Activated CD4-positive, alpha-beta T cell treated with anti-CD3 and anti-CD28 coated beads for 4 hours (primary cell): ENCODE results near the gene PNLIP.

Experiments
- DNase-seq, 2 donors: peaks; one replicate each; pipeline ENCODE4 v3.0.0-alpha.2; 2020

The PNLIP gene

DNA sequence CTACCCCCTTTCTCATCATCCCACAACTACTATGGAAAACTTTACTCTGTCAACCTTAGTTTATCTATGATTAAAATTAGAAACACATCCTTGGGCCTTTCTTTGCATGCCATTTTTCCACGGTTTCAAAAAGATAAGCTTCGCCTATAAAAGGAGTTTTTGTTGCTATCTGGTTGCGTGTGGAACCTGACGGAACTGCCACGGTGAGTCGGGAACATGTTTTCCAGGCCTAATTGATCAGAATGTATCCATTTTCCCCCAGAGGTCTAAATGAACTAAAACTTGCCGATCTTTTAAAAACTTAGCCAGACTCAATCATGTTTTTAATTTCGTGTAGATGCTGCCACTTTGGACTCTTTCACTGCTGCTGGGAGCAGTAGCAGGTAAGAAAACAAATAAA lies at the start of gene PNLIP:
TSS of gene PNLIP (plus strand) at position 176 of the 400 bp plus-strand sequence. CDS start at position 338, 162 bp downstream.
- DNase-seq, result no peak

GRCh38 chr10:116504786-116505185 lies 40.9 kb upstream of the PNLIP start:
- no peak for DNase-seq

DNA sequence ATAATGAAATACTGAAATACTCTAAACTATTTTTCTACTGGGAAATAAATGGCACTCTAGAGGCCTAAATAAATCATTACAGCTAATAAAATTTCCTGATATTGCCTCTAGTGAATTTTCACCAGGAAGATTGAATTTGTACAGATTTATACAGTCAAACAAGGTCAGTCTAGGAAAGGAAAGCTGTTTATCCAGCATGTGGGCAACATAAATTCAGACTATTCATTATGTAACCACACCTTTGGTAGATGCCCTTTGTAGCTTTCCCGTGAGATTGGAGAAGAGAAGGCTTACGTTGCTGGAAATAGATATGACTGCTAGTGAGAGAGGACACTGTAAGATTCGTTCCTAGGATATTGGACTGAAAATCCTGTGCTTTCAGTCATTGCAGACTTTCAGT lies 35.2 kb upstream of the PNLIP start:
- no peak for DNase-seq

DNA sequence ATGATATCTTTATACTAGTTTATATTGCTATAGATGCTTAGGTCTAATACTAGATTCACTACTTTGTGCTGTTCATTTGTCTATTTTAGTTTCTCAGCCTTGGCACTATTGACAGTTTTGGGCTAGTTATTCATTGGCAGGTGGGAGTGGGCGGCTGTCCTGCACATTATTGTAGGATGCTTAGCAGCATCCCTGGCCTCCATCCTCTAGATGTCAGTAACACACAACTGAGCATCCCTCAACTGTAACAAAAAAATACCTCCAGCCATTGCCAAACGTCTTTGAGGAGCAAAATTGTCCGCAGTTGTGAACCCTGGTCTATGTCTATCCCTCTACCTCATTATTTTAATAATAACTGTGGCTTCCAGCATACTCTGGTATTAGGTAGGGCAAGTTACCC lies 34.4 kb upstream of the PNLIP start:
- no peak for DNase-seq

DNA sequence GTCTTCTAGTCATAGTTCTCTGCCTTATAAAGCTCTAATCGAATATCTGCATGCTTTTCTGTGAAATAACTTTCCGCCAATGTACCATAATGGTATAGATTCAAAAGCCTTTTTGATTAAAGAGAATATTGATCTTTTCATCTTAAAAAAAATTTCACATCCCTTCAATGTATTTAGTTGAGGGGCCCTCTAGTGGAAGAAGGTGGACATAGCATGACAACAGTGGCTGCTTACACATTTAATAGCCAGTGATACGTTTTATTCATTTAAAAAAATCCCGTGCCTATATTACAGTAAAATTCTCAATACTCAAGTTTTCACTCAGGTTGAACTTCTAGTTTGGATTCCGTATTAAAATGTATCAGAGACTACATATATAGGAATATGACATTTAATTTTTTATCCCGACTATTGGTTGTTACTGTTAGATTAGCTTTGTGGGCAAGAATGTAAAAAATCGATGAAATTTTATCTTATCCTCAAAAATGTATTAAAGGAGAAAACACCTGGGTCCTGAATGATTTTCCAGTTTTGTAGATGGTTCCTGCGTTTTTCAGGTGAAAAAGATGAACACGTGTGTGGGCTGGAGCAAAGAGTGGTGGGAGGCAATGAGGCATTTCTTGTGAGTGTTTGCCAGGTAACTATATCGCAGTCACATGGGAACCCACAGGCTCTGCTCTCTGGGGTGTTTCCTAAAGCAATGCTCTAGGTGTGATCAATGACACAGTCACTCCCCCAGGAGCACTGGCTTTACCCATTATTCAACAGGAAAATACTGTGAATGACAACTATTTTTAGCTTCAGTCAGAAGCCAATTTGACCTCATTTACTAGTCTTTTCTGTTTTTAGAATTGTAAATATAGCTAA lies 24.1 kb upstream of the PNLIP start:
- peak in 1 of 2 donors; percentile 4 for DNase-seq

- no peak for DNase-seq
These were observed 22.8 kb upstream of the PNLIP start for GRCh38 chr10:116522803-116523381.

DNA sequence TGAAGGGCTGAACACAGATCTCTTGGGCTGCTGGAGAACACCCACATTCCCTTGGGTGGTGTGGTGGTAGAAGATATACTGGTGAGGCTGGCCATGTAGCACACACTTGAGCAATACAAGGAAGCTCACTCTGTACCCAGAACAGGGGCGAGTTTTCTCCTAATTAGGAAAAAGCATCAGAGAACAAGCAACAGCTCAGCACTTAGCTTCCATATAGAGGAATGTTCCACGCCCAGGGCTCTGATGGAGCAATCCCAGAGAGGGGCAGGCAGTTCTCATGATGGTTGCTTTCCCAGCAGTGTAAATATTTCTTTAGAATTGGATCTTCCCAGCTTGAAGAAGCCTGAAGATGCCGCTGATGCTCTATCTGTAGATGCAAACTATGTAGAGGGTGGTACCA lies 21.0 kb upstream of the PNLIP start:
- DNase-seq, result no peak

DNA sequence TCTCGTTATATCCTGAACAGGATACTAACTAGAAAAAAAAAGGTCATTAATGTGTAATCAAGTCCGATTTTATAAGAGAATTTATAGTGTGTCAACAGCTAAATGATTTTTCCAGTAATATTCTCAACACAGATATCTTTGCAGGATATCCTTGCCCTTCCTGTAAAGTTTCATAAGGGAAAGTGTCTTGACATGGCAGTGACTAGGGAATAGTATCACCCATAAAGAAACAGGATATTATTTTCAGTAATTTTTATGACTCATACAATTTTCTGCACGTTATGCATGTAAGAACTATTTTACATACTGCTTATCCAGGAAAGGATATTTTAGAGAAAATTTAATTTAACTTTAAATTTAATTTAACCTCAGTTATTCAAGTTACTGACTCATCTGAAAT lies 19.5 kb upstream of the PNLIP start:
- DNase-seq, result no peak

DNA sequence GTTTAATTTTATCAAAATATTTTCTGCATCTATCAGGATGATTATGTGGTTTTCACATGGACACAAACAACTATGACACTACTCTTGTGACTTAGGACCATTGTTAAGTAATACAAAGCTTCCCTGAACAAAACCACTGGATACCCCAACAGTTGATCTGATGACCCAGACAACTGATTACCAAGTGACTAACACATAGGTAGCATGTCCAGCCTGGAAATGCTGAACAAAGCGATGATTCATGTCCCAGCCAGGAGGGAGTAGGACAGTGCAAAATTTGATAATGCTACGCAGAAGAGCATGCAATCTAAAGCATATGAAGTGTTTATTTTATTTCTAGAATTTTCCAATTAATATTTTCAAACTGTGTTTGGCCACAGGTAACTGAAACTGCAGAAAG lies 8.9 kb upstream of the PNLIP start:
- no peak for DNase-seq

- DNase-seq, result no peak
These were observed 7.3 kb upstream of the PNLIP start for GRCh38 chr10:116538456-116538855.

DNA sequence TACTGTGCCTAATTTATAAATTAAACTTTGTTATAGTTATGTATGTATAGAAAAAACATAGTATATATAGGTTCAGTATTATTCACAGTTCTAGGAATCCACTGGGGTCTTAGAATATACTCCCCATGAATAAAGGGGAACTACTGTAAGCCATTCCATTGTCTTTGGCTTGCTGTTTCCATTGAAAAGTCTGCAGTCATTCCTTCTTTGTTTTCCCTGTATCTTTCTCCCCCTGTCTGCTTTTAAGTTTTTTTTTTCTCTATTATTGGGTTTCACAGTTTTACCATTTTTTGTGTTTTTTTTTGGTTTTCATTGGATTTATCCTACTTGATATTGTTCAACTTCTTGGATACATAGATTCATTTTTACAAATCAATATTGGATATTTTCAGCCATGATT lies 6.7 kb upstream of the PNLIP start:
- no peak for DNase-seq

- DNase-seq, result no peak
These were observed 4.9 kb upstream of the PNLIP start for GRCh38 chr10:116540814-116541213.

DNA sequence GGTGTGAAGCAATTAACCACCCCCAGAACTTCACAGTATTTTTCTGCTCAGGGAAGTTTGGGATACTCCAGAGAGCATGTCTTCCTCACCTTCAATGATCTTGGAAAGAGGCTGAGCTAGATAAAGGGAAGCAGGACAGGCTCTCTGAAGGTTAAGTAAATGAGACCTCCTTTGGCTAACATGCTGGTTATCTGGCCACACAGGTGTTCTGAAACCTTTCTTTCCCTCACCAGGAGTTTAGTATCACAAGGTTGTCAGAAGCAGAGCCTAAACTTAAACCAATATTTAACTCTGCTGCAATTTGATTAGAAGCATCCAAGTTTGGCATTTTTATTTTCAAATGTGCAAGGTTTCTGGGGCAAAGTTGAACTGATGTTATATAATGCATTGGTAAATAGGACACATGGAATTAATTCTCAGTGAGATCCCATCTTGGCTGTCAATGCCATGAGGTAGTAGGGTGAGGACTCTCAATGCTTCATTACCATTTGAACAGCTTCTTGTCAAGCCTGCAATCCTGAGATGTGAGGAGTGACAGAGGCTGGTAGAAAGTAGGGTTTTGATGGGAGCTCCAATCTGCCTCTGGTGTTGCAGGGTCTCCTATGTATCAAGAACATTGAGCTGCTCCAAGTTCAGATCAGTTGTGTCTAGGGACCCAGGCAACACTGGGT lies 3.6 kb upstream of the PNLIP start:
- no peak for DNase-seq

- DNase-seq, result no peak
These were observed 609 bp upstream of the PNLIP start for GRCh38 chr10:116545122-116545521.

- no peak for DNase-seq
These were observed 2.6 kb downstream of the PNLIP start for GRCh38 chr10:116548301-116548700.

DNA sequence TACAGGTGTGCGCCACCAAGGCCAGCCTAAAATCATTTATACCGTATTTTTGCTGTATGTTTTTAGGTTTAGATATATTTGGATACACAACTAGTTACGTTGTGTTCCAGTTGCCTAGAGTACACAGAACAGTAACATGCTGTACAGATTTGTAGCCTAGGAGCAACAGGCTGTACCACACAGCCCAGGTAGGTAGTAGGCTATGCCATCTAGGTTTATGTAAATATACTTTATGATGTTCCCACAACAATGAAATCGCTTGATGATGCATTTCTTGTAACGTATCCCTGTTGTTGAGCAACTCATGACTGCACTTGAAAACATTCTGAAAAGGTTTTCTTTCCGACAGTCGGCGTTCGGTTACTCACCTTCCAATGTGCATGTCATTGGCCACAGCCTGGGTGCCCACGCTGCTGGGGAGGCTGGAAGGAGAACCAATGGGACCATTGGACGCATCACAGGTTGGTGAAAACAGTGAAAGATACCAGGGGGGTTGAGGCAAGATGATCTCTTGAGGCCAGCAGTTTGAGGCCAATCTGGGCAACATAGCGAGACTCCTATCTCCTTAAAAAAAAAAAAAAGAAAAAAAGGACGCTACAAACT lies 7.7 kb downstream of the PNLIP start:
- no peak for DNase-seq

DNA sequence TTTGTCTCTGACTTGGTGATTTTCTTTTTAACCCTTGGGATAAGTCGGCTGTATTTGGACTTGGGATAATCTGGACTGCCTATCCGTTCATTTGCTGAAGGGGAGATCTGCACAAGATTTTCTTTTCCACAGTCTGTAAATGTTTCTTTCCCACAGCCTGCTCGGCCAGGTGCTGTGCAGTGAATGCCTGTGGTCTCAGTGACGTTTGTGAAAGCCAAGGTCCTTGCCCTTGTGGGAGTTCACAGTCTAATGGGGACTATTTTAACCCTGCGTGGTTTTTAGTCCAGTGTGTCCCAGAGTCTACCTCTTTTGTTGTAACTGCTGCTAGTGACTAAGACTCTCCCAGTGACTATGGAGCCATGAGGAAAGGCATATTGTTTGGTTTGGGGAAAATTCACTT lies 8.9 kb downstream of the PNLIP start:
- no peak for DNase-seq

DNA sequence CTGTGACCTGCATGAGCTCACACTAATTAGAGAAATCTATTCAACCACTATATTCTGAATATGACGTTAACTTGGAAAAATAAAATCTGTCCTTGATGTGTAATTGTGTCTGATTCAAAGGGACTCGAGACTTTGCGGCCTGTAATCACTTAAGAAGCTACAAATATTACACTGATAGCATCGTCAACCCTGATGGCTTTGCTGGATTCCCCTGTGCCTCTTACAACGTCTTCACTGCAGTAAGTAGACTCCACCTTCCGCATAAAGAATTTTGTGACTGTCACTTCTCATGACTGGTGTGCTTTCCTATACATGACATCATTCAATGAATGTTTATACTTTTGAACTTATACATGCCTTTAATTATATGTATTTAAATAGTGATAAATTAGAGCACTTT lies 10.1 kb downstream of the PNLIP start:
- DNase-seq, result no peak

GRCh38 chr10:116557305-116557880 lies 11.7 kb downstream of the PNLIP start:
- DNase-seq, result no peak

GRCh38 chr10:116565534-116565933 lies 19.8 kb downstream of the PNLIP start:
- DNase-seq, result no peak

DNA sequence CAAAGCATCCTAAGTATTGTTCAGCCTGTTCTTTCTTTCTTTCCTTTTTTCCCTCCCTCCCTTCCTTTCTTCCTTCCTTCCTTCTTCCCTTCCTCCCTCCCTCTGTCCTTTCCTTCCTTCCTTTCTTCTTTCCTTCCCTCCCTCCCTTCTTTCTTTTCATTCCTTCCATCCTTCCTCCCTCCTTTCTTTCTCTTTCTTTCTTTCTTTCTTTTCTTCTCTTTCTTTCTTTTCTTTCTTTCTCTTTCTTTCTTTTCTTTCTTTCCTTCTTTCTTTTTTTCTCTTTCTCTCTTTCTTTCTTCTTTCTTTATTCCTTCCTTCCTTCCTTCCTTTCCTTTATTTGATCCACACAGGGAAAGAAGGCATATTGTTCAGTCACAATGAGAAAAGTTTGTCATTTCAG lies 21.2 kb downstream of the PNLIP start:
- no peak for DNase-seq

DNA sequence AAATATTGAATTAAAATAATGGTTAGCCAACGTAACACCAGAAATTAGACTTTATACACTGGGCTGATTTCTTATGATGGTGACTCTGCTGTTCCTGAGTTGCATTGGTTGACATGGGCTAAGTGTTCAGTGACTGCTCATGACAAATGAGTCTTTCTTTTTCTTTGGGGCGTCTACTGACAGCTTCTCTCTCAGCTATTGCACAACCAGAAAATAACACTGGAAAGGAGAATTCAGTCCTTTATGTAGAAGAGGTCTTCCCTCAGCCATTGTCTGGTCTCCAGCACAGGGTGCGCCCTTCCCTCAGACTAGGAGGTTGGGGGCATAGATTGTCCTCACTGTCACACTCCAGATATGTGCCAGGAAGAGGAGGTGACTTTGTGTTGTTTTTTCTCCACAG lies 21.6 kb downstream of the PNLIP start:
- DNase-seq, result no peak

GRCh38 chr10:116574797-116575196 lies 29.1 kb downstream of the PNLIP start:
- no peak for DNase-seq
